GM23248 (cell line): ENCODE data around the gene SMYD3. TPM values are rescaled to one million over a fixed set of nuclear protein-coding genes. Genes with fewer than 3 reads are reported as not detected.

Experiments used
- DNase-seq: peaks from one replicate; pipeline ENCODE4 v3.0.0-alpha.2; 2015
- H2AFZ ChIP-seq: fragments of 200-600 bp; sonication (generic); 2 replicates; pipeline ENCODE4 v1.6.1; 2016; ENCODE audit warnings: antibody characterized with exemption
- H3F3A ChIP-seq: fragments of 200-600 bp; sonication (generic); 2 replicates; pipeline ENCODE4 v1.6.1; 2016; ENCODE audit warnings: mild to moderate bottlenecking, antibody characterized with exemption, mixed run types; ENCODE audit not compliant: insufficient read depth
- H3K27ac ChIP-seq: fragments of 200-600 bp; sonication (generic); 2 replicates; pipeline ENCODE4 v1.5.1; 2016; ENCODE audit warnings: mild to moderate bottlenecking
- H3K27me3 ChIP-seq: fragments of 200-600 bp; sonication (generic); replicated peaks from 2 replicates; pipeline ENCODE4 v1.6.1; 2016; ENCODE audit warnings: mild to moderate bottlenecking; ENCODE audit not compliant: insufficient read depth
- H3K36me3 ChIP-seq: fragments of 200-600 bp; sonication (generic); 2 replicates; pipeline ENCODE4 v1.6.1; 2016; ENCODE audit warnings: low read depth, mild to moderate bottlenecking
- H3K4me1 ChIP-seq: fragments of 200-600 bp; sonication (generic); 2 replicates; pipeline ENCODE4 v1.6.1; 2016; ENCODE audit warnings: mild to moderate bottlenecking; ENCODE audit not compliant: insufficient read depth
- H3K4me2 ChIP-seq: fragments of 200-600 bp; sonication (generic); one replicate; pipeline ENCODE4 v1.6.1; 2016; ENCODE audit warnings: mild to moderate bottlenecking; ENCODE audit not compliant: unreplicated experiment
- H3K4me3 ChIP-seq: fragments of 200-600 bp; sonication (generic); 2 replicates; pipeline ENCODE4 v1.5.1; 2016; ENCODE audit warnings: mild to moderate bottlenecking
- H3K79me2 ChIP-seq: fragments of 200-600 bp; sonication (generic); 2 replicates; pipeline ENCODE4 v1.6.1; 2016; ENCODE audit warnings: mild to moderate bottlenecking; ENCODE audit not compliant: insufficient read depth
- H3K9ac ChIP-seq: fragments of 200-600 bp; sonication (generic); 2 replicates; pipeline ENCODE4 v1.6.1; 2016; ENCODE audit warnings: mild to moderate bottlenecking
- H3K9me2 ChIP-seq: fragments of 200-600 bp; sonication (generic); 2 replicates; pipeline ENCODE4 v1.6.1; 2016; ENCODE audit warnings: mixed run types, mild to moderate bottlenecking, moderate library complexity; ENCODE audit not compliant: insufficient read depth
- H3K9me3 ChIP-seq: fragments of 200-600 bp; sonication (generic); one replicate; pipeline ENCODE4 v1.6.1; 2017; ENCODE audit warnings: low read depth
- H4K20me1 ChIP-seq: fragments of 200-600 bp; sonication (generic); 2 replicates; pipeline ENCODE4 v1.6.0; 2016; ENCODE audit not compliant: insufficient read depth
- EZH2 ChIP-seq: fragments of 200-600 bp; sonication (generic); IDR thresholded peaks from 2 replicates; pipeline ENCODE4 v1.6.1; 2018; ENCODE audit warnings: antibody characterized with exemption, mild to moderate bottlenecking; ENCODE audit not compliant: insufficient read depth, poor library complexity, severe bottlenecking
- EZH2phosphoT487 ChIP-seq: fragments of 200-600 bp; sonication (generic); IDR thresholded peaks from 2 replicates; pipeline ENCODE4 v1.6.1; 2018; ENCODE audit warnings: antibody characterized with exemption, moderate library complexity, mild to moderate bottlenecking, low read depth; ENCODE audit not compliant: insufficient read depth
- WGBS, 2 experiments: methylation state at CpG; one replicate each; pipeline ENCODE4 v1.1.6; 2015 to 2017; ENCODE audit warnings: low lambda C conversion rate in 2 of 2, low coverage in 1 of 2; ENCODE audit errors: missing lambda C conversion rate in 2 of 2; 5-methylcytosine and 5-hydroxymethylcytosine counted together
- in situ Hi-C: fragments of 300-500 bp; cut with MboI; formaldehyde crosslinking; loops from 2 replicates; pipeline ENCODE4 v1.15.0; 2020
- polyA plus RNA-seq: library from polyadenylated mRNA; unstranded; fragments of >200 nt; fragmentation: Nextera tagmentation; extraction: Ambion mirVana; gene quantifications from 2 replicates; pipeline ENCODE4 v1.2.1, GENCODE V29; 2016
- total RNA-seq: library from RNA; depleted of rRNA; stranded (reverse); fragments of >200 nt; shearing (Covaris generic); gene quantifications from 2 replicates; pipeline ENCODE4 v1.2.3, GENCODE V29; 2014

The SMYD3 gene
- total and polyA plus RNA-seq, 2 experiments from 2014 or later: 32.1 to 44.8 TPM

DNA sequence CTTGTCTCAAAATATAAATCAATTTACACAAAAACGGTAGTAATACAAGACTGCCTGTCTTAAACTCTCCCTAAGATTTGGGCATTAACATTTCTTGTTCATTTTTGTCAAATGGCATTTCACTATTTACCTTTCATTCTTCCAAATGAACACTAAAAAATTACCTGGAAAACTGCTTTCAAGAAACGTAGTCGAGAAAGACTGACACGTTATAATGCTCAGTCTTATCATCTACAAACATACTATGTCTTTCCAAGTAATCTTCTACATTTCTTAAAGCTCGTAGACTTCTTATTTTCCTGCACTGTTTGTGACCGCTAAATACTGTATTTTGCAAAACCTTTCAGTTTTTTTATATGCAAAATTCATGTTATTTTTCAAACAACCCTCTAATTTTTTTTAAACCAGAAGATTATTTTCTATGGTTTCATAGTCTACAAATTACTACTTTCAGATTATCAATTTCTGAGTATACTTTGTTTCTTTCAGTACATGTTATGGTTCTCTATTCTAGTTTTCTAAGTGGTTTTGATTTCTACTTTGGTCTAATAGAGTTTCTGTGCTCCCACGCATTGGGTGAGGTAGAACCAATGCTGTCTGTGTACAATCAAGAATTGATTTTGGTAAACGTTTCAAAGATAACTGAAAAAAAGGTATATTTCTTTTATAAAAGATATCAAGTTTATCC, 336.4 kb downstream of the SMYD3 start:
- H3F3A ChIP-seq: no peaks in the 10 kb centered on the region
- H3K4me2 ChIP-seq: no peak overlapping the region
- H2AFZ ChIP-seq: no peak overlapping the region
- H3K79me2 ChIP-seq: no peaks in the 10 kb centered on the region
- no peak for DNase-seq
- no peaks in the 10 kb centered on the region for H3K4me1 ChIP-seq
- H3K27me3 ChIP-seq: no peaks in the 10 kb centered on the region
- H3K27ac ChIP-seq: no peak overlapping the region
- no peaks in the 10 kb centered on the region for H3K36me3 ChIP-seq
- WGBS, 2 experiments: 83% methylated on average over 8 of the region's 8 CpGs
- TF ChIP-seq EZH2: no peak
- TF ChIP-seq EZH2phosphoT487: no peak
- no peaks in the 10 kb centered on the region for H3K9me2 ChIP-seq
- no peaks in the 10 kb centered on the region for H4K20me1 ChIP-seq
- in situ Hi-C loops: no loop called here
- no peak overlapping the region for H3K9ac ChIP-seq
- no peaks in the 10 kb centered on the region for H3K9me3 ChIP-seq
- H3K4me3 ChIP-seq: no peak overlapping the region

DNA sequence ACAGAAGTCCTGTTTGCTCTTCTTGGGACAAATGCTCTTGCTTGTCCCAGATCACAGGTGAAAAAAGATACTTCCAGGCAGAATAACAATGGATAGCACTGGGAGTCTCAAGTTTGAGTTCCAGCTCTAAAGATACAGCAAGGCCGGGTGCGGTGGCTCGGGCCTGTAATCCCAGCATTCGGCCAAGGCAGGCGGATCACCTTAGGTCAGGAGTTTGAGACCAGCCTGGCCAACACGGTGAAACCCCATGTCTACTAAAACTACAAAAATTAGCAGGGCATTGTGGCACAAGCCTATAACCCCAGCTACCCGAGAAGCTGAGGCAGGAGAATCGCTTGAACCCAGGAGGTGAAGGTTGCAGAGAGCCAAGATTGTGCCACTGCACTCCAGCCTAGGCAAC, 337.6 kb downstream of the SMYD3 start:
- H3K27ac ChIP-seq: no peak overlapping the region
- no peaks in the 10 kb centered on the region for H3K27me3 ChIP-seq
- no peaks in the 10 kb centered on the region for H3F3A ChIP-seq
- 99% methylated on average over 8 of the region's 8 CpGs for WGBS, 2 experiments
- no peaks in the 10 kb centered on the region for H3K79me2 ChIP-seq
- H3K4me2 ChIP-seq: no peak overlapping the region
- no peaks in the 10 kb centered on the region for H3K9me2 ChIP-seq
- TF ChIP-seq EZH2: no peak
- no peak for TF ChIP-seq EZH2phosphoT487
- no peaks in the 10 kb centered on the region for H4K20me1 ChIP-seq
- no peaks in the 10 kb centered on the region for H3K36me3 ChIP-seq
- DNase-seq: no peak
- H3K4me3 ChIP-seq: no peak overlapping the region
- no peak overlapping the region for H3K9ac ChIP-seq
- H3K9me3 ChIP-seq: no peaks in the 10 kb centered on the region
- in situ Hi-C loops: no loop called here
- H3K4me1 ChIP-seq: no peaks in the 10 kb centered on the region
- H2AFZ ChIP-seq: no peak overlapping the region

DNA sequence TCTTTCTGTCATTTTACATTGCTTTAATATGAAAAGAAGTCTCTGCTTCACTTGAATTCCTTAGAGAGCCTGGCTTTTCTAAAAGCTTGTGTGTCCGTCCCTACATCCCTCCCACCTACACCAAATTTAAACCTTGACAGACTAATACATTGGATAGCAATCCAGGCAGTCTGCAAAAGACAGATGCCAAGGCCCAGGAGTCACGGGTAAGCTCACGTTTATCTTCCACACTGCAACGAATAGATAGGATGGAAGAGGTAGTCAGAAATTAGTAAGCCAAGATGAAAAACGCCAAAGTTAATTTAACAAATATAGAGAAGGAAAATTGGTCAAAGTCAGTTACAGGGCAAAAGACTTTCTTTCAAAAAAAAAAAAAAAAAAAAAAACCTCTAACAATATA, 338.1 kb downstream of the SMYD3 start:
- WGBS, 2 experiments: 83 to 84% methylated on average over 5 of the region's 5 CpGs
- no peaks in the 10 kb centered on the region for H3K4me1 ChIP-seq
- no peak for TF ChIP-seq EZH2phosphoT487
- no peak for TF ChIP-seq EZH2
- no peaks in the 10 kb centered on the region for H3K36me3 ChIP-seq
- no peak overlapping the region for H3K9ac ChIP-seq
- no peak overlapping the region for H3K27ac ChIP-seq
- H2AFZ ChIP-seq: no peak overlapping the region
- no peaks in the 10 kb centered on the region for H3F3A ChIP-seq
- H3K4me3 ChIP-seq: no peak overlapping the region
- no peaks in the 10 kb centered on the region for H4K20me1 ChIP-seq
- H3K79me2 ChIP-seq: no peaks in the 10 kb centered on the region
- DNase-seq: no peak
- H3K9me2 ChIP-seq: no peaks in the 10 kb centered on the region
- H3K9me3 ChIP-seq: no peaks in the 10 kb centered on the region
- no peak overlapping the region for H3K4me2 ChIP-seq
- in situ Hi-C loops: no loop called here
- H3K27me3 ChIP-seq: no peaks in the 10 kb centered on the region

DNA sequence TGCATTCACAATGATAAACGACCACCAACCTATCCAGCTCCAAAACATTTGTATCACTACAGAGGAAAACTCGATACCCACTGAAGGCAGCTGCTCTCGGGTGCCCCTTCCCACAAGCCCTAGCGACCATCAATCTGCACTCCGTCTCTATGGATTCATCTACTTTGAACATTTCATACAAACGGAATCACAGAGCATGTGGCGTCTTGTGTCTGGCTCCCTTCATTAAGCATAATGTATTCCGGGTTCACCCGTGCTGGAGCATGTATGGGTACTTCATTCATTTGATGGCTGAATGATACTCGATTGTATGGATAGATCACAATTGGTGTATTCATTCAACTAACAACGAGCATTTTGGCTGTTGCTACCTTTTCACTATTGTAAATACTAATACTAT, 340.2 kb downstream of the SMYD3 start:
- no peak for TF ChIP-seq EZH2
- TF ChIP-seq EZH2phosphoT487: no peak
- Histone ChIP-seq H3K36me3 (no peaks in the 10 kb centered on the region), H3K27ac (no peak overlapping the region), H3K9me2 (no peaks in the 10 kb centered on the region), H3K4me3 (no peak overlapping the region), H3K9me3 (no peaks in the 10 kb centered on the region), H3F3A (no peaks in the 10 kb centered on the region), H3K4me2 (no peak overlapping the region), H2AFZ (no peak overlapping the region), H4K20me1 (no peaks in the 10 kb centered on the region), H3K4me1 (0 out of 2 replicates have a peak, but pooled peaks cover 3% of the 10 kb centered on the region), H3K27me3 (no peaks in the 10 kb centered on the region), H3K9ac (no peak overlapping the region), H3K79me2 (no peaks in the 10 kb centered on the region)
- DNase-seq: no peak
- in situ Hi-C loops: no loop called here
- WGBS, 2 experiments: 96 to 98% methylated on average over 11 of the region's 11 CpGs
